HFF-Myc (cell line): Measurements from ENCODE around the gene C11orf52.

Source experiments
- DNase-seq: peaks from one replicate; pipeline ENCODE4 v3.0.0-alpha.2; 2011; ENCODE audit warnings: low read depth; ENCODE audit errors: extremely low read depth
- H3K4me3 ChIP-seq: replicated peaks from 2 replicates; pipeline ENCODE4 v1.5.1; 2011; ENCODE audit warnings: low read depth, mild to moderate bottlenecking, control low read depth, low read length
- CTCF ChIP-seq: IDR thresholded peaks from 2 replicates; pipeline ENCODE4 v1.5.1; 2012; ENCODE audit warnings: mild to moderate bottlenecking, low read depth, low read length, control low read depth; ENCODE audit errors: missing control alignments

C11orf52 gene

GRCh38 chr11:111918390-111919256 lies at the start of gene C11orf52:
Gene C11orf52 (plus strand): TSS chr11:111918913. CDS start chr11:111918973, 60 bp downstream.
- TF ChIP-seq CTCF = no peak
- no peak for DNase-seq
- H3K4me3 ChIP-seq = no peak within 1 kb of the TSS

GRCh38 chr11:111870113-111870512 lies 48.6 kb upstream of the C11orf52 start:
- no peak for DNase-seq
- peak overlapping the region; percentile 63; the same call in 1 of the 2 replicates for H3K4me3 ChIP-seq
- TF ChIP-seq CTCF = no peak

GRCh38 chr11:111870522-111870885 lies 48.2 kb upstream of the C11orf52 start:
- peak overlapping the region; percentile 63 for H3K4me3 ChIP-seq
- no peak for TF ChIP-seq CTCF
- DNase-seq = no peak

- DNase-seq = peak; percentile 60
- peak; percentile 17 for TF ChIP-seq CTCF
- peak within 1 kb of the TSS; percentile 63 for H3K4me3 ChIP-seq
Observed at GRCh38 chr11:111870886-111871692, 47.6 kb upstream of the C11orf52 start, which contains the start of gene ALG9. Gene ALG9 (minus strand): TSS chr11:111871581. CDS start chr11:111871482, 99 bp downstream.

GRCh38 chr11:111871693-111872161 lies 47.0 kb upstream of the C11orf52 start:
- DNase-seq = no peak

More at GRCh38 chr11:111871693-111872161, 47.0 kb upstream of the C11orf52 start:
- peak overlapping the region; percentile 63 for H3K4me3 ChIP-seq
- TF ChIP-seq CTCF = no peak
